ENCODE measurements around the gene RNF213.

Gene RNF213

GRCh38 chr17:80223838-80224497 lies 36.7 kb upstream of the RNF213 start:
- TF ChIP-seq, protein P1, sequence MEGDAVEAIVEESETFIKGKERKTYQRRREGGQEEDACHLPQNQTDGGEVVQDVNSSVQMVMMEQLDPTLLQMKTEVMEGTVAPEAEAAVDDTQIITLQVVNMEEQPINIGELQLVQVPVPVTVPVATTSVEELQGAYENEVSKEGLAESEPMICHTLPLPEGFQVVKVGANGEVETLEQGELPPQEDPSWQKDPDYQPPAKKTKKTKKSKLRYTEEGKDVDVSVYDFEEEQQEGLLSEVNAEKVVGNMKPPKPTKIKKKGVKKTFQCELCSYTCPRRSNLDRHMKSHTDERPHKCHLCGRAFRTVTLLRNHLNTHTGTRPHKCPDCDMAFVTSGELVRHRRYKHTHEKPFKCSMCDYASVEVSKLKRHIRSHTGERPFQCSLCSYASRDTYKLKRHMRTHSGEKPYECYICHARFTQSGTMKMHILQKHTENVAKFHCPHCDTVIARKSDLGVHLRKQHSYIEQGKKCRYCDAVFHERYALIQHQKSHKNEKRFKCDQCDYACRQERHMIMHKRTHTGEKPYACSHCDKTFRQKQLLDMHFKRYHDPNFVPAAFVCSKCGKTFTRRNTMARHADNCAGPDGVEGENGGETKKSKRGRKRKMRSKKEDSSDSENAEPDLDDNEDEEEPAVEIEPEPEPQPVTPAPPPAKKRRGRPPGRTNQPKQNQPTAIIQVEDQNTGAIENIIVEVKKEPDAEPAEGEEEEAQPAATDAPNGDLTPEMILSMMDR (IDR thresholded peaks at IDR 0.05; ENCODE audit: control extremely low read depth, extremely low read depth, low read depth, missing control alignments), result no peak
- ChIA-PET CTCF (no interaction called here), POLR2A (no interaction called here)
- no peak for DNase-seq (ENCODE audit: extremely low spot score)

- POLR2A ChIA-PET, result no interaction called here
- CTCF ChIA-PET, result no interaction called here
- TF ChIP-seq, protein P1 (IDR thresholded peaks at IDR 0.05; ENCODE audit: control extremely low read depth, extremely low read depth, low read depth, missing control alignments), result no peak
- no peak for DNase-seq (ENCODE audit: extremely low spot score)
Measured at GRCh38 chr17:80224683-80225082, 36.0 kb upstream of the RNF213 start.

DNA sequence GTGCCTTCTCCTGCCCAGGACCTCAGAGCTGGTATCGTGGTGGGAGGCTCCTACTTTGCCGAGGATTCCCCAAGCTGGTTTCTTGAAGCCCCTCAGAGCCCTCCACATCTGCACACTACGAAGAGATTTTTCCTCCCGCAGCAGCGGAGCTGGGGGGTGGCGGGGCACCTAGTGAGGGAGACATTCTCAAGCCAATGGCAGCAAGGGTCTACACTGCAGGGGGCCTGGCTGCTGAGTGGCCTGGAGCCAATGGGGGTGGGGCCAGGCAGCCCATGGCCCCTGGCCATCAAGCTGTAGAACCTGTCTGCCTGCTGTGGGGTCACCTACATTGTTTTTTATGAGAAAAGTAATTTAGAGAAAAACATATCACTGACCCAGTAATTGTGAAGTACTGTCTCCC lies 35.4 kb upstream of the RNF213 start:
- ChIA-PET POLR2A (no interaction called here), CTCF (interaction anchor here (2.5 kb wide), 1 partner anchor 29 kb away, joined by 12 read pairs; no protein-coding TSS in a partner anchor)
- TF ChIP-seq, protein P1 (IDR thresholded peaks at IDR 0.05; ENCODE audit: control extremely low read depth, extremely low read depth, low read depth, missing control alignments), result no peak
- no peak for DNase-seq (ENCODE audit: extremely low spot score)

DNA sequence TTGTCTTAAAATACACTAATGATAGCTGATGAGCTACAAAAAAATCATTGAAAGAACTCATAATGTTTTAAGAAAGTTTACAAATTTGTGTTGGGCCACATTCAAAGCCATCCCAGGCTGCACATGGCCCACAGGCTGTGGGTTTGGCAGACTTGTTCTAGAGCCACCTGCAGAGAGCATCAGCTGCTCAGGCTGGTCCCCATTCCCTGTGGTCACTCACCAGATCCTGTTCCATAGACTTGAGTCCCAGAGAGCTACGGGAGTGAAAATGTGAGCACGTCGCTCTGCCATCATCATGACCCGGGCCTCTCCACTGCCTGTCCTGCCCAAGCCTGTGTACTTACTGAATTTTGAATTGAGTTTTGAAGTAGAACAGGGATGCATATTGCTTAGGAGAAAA lies 33.5 kb upstream of the RNF213 start:
- DNase-seq (ENCODE audit: extremely low spot score), result no peak
- TF ChIP-seq, protein P1 (IDR thresholded peaks at IDR 0.05; ENCODE audit: control extremely low read depth, extremely low read depth, low read depth, missing control alignments), result no peak
- ChIA-PET POLR2A (no interaction called here), CTCF (interaction anchor here (1.1 to 2.5 kb wide), 3 partner anchors 9 to 81 kb away, joined by 3 to 12 read pairs (median 8); no protein-coding TSS in a partner anchor)

GRCh38 chr17:80227666-80228065 lies 33.0 kb upstream of the RNF213 start:
- ChIA-PET CTCF (interaction anchor here (1.1 to 2.5 kb wide), 3 partner anchors 9 to 82 kb away, joined by 3 to 12 read pairs (median 8); no protein-coding TSS in a partner anchor), POLR2A (no interaction called here)
- TF ChIP-seq, protein P1 (IDR thresholded peaks at IDR 0.05; ENCODE audit: control extremely low read depth, extremely low read depth, low read depth, missing control alignments), result no peak
- no peak for DNase-seq (ENCODE audit: extremely low spot score)

GRCh38 chr17:80228477-80228876 lies 32.2 kb upstream of the RNF213 start:
- ChIA-PET POLR2A (no interaction called here), CTCF (interaction anchor here (1.0 to 1.8 kb wide), 4 partner anchors 8 to 37 kb away, joined by 3 to 8 read pairs (median 4); no protein-coding TSS in a partner anchor)
- TF ChIP-seq, protein P1 (IDR thresholded peaks at IDR 0.05; ENCODE audit: control extremely low read depth, extremely low read depth, low read depth, missing control alignments), result no peak
- DNase-seq (ENCODE audit: extremely low spot score), result no peak

Data from GM10248 (cell line).